GM18505 (cell line): ENCODE measurements around the gene ARAP1.

ENCODE experiments used
- ATAC-seq: cut with Tn5 transposase; IDR thresholded peaks from one replicate; pipeline ENCODE4 v1.9.1; 2021; ENCODE audit not compliant: unreplicated experiment
- POLR2A ChIP-seq: IDR thresholded peaks from 4 replicates; pipeline ENCODE4 v1.6.1; 2011; ENCODE audit warnings: borderline replicate concordance; ENCODE audit not compliant: insufficient read depth, insufficient read length; ENCODE audit errors: extremely low read depth

ARAP1 gene

DNA sequence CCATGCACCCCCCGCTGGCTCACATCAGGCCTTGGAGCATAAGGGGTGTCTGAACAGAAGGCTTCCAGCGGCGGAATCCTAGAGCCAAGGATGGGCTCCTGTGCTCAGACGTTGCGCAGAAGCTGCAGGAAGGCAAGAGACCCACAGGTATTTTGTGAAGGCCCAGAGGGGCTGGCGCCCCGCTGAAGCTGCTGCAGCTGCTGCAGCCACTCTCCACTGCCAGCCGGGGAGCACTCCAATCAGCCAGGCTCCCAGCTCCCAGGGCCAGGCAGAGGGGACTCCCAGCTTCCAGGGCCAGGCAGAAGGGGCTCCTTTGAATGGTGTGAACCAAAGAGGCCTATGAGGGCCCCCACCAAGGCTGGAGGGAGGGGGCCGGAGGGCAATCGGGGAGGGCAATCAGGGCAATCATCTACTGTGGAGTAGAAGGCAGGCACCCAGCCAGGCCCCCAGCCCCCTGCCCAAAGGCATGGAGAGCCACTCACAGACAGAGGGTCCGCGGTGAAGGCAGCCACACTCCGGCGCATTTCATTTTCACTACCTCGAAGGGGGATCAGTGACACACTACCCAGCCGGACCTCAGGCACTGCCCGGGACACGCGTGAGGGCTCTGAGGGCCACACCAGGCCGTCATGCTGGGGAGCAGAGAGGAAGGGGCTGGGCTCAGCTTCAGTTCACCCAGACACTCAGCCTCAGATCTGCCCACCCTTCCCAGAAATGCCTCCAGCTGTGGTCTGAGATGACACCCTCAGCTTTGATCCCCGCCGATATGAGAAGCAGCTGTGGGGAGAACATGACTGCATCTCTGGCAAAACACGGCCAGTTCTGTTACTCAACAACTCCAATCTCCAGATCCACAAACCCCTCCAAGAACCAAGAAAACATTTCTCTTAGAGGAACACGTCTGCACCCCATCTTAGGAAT lies 66.4 kb downstream of the ARAP1 start:
- no peak for ATAC-seq
- TF ChIP-seq POLR2A: no peak

DNA sequence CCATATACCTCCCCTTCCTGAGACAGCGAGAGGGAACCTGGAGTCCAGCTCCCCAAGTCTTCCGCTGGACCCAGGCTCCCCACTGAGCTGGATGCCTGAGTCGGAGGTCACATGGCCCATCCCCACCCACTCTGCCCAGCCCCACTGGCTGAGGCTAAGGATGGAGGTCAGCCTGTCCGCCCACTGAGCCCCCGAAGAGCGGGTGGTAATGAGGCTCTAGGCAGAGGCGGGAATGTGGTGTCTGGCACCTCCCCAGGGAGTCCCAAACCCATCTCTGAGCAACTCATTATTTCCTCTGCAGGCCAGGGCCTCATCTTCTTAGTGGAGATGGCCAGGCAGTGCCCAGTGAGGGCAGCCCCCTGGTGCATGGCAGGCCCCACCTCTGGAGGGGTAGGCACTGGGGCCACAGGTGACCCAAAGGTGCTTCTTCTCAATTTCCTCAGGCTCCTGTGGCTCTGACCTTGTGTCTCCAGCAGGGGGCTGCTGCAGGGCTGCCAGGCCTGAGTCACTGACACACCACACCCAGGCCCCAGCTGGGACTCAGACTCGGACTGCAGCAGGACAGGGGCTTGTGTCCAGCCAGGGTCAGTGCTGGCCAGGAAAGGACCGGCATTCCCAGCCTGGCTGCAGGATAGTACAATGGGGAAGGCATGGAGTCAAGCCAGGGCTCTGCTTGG lies 67.8 kb downstream of the ARAP1 start:
- no peak for TF ChIP-seq POLR2A
- no peak for ATAC-seq

DNA sequence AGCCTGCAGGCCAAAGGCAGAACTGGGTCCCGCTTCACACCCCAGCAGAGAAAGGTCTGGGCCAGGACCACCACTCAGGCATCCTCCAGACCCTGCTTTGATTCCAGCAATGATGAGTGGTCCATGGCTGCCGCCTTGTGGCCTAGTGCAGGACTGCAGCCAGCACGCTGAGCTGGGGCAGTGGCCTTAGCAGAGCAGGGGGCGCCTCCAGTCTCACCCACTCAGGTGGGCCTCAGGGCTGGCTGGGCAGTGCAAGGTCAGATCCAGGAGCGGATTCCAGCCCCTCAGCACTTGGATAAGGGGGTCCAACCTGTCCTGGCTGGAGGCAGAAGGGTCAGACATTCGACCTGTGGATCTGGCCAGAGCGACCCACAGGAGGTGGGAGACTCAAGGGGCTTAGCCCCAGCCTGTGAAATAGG lies 68.4 kb downstream of the ARAP1 start:
- TF ChIP-seq POLR2A: no peak

DNA sequence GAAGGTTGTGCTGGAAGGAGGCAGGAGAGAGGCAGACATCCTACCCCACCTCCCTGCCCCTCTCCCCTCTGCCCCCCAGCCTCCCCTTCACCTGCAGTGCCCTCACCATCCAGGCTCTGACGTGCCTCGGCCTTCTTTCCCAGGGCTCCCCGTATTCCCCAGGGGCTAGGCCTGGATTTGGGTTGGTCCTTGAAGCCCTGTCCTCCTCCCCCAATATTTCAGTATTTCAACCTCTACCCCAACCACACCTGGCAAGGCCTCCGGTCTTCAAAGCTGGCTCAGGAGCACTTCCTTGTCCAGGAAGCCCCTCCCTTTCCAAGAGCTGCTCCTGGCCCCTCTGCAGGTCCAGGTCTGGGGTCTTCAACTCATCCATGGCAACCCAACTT lies 69.4 kb downstream of the ARAP1 start:
- TF ChIP-seq POLR2A: no peak
- no peak for ATAC-seq

More for the DNA sequence above, 68.4 kb downstream of the ARAP1 start:
- ATAC-seq: no peak

DNA sequence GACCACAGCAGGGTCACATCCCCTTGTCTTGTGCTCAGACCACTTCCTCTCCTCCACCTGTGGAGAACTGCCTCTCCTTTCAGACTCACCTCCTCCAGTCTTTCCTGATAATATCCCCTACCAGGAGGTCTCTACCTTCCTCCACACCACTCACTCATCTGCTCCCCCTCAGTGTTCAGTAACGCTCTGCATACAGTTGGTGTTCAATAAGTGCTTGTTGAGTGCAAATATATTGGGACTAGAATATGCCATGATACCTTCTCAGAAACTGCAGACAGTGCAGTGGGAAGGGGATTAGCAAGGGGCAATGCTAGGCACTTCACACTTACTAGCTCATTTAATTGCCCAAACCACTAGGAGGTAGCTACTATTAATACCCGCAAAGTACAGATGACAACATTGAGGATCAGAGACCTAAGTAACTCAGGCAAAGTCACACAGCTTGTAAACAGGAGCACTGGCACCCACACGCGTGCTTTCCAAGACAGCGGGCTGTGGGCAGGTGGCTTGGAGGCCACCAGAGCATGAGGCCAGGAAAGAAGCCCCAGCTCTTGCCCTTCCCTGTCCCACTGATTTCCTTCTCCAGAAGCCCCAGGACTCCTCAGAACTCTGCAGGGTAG lies 69.9 kb downstream of the ARAP1 start:
- ATAC-seq: no peak

DNA sequence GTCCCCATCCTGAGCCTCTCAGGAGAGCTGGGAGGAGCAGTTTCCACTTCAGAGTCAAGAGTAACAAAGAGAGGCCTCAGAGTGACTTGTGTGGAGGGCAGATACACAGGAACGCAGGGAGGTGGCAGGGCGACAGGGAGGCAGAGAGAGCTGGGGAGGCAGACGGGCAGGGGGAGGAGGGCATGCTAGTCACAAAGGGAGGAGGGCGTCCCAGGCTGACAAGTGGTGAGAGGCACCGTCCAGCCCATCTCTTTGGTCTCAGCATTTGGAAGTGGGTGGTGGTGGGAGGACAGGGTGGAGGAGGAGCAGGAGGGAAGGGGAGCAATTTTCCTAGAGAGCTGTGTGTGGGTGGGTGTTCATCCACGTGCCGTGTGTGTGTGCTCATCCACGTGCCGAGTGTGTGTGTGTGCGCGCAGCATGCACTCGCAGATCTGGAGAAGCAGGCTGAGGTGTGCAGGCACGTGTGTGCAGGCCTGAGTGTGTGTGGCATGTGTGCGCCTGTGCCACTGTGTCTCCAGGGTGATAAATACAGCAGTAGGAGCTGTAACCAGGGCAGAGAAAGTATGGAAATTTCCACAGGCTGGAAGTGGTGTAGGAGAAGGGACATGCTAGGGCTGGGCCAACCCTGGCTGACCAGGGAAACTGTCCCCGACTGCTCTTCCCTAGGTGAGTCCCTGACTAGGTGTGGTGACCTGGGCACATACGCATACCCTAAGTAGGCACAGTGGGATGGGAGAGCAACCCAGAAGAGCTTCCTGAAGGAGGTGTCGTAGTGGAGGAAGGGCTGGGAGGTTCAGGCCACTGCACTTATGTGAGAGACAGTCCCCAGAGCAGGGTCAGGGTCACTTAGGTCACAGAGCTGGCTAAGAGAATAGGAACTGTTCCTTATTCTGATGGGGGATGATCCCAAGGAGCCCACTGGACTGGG lies 70.7 kb downstream of the ARAP1 start:
- no peak for TF ChIP-seq POLR2A

More for the DNA sequence above, 69.9 kb downstream of the ARAP1 start:
- no peak for TF ChIP-seq POLR2A

DNA sequence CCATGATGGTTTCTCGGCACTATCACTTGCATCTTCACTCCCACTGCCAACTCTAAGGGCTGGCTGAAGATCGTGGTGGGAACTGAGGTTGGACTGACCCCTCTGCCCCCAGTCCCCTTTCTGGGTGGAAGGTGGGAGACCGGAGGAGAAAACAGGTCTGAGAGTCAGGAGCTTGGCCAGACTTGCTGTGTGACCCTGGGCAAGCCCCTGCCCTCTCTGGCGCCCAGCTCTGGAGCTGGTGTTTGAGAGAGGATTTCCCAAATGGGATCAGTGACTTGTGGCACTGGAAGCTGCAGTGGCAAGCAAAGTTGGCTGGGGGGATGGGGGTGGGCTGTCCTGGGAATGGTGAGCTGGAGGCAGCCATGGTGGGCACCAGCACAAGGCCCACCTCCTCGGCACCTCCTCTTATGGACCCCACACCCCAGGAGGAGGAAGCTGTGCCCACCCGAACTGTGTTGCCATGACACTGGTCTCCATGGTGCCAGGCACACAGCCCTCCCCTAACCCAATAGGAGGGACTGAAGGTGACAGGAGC lies 71.5 kb downstream of the ARAP1 start:
- TF ChIP-seq POLR2A: no peak
- ATAC-seq: no peak

More for the DNA sequence above, 70.7 kb downstream of the ARAP1 start:
- no peak for ATAC-seq

DNA sequence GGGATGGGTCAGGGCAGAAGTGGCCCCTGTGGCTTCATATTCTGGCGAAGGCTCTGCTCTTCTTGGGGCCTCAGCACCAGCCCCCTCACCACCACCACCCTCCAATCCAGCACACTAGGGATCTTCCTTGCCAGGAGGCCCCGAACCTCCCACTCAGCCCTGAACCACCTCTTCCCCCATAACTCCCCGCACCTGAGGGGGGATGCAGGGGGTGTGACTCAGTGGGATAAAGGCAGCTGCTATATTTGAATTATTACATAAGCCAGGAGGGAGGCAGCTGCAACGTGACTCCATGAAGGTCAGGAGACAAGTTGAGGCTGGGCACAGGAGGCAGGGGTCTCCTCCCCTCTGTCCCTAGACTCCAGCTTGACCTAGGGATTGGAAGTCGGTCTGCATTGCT lies 72.3 kb downstream of the ARAP1 start:
- peak; percentile 20 for TF ChIP-seq POLR2A
- no peak for ATAC-seq

DNA sequence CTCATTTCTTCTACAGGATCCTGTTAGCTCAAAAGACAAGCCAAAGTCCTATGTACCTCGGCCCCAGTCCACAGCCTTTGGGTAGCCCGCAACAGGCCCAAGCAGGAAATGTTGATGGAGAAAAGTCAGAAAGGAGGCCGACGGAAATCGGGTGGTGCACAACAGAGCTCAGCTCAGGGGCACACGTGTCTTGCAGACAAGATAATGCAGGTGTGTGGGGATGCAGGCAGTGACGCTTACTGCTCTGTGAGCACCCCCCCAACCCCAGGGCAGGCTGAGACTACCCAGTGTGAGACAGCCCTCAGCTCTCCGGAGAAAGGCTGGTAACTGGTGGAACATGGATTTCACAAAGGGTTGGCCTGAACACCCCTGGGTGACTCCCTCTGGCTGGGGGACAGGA lies 73.7 kb downstream of the ARAP1 start:
- no peak for ATAC-seq

DNA sequence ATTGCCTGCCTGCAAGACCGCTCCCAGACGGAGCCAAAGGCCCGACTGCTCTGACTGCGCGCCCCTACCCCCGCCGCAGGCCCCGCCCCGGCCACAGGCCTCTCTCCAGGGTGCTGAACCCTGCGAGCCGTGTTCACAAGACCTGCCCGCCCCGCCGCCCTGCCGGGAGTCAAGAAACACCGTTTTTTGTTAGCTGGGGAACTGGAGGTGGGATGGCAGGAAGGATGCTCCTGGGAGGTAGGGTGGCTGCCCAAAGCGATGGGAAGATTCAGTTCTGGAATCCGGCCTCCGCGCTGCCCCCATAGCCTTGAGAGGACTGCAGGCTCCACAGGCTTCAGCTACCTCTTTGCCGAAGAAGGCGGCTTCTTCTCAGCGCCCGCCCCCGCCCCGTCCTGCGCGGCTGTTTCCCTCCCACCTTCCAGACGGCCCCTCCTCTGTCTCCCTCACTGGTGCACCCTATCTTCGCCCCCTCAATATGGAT lies 75.3 kb downstream of the ARAP1 start:
- TF ChIP-seq POLR2A: peak; percentile 29
- no peak for ATAC-seq

More for the DNA sequence above, 73.7 kb downstream of the ARAP1 start:
- TF ChIP-seq POLR2A: no peak

DNA sequence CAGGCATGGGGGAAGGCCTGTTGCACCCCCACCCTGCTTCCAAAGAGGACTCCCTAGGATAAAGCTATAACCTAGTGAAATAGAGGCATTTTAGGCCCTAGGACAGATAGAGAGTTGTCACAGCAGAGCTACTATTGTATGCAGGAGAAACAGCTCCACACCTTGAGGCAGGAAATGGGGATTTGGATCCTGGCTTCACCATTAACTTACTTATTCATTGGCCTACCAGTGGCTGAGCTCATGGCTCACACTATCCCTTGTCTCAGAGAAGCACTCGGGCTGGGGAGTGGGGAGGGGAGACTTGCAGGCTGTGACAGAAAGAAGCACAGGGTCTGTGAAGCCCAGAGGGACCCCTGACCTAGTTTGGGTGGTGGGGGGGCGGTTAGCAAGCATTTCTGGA lies 77.0 kb downstream of the ARAP1 start:
- no peak for TF ChIP-seq POLR2A
- ATAC-seq: no peak
